ENCODE data around the gene KRT33B.

- TF ChIP-seq CTCF (IDR thresholded peaks at IDR 0.05; ENCODE audit: insufficient read depth, low read length, poor library complexity, severe bottlenecking) (no peak), EZH2phosphoT487 (conservative IDR thresholded peaks at IDR 0.05; ENCODE audit: low read length) (no peak)
These were observed 16.8 kb downstream of the KRT33B start for GRCh38 chr17:41352597-41353366.

Measured in SU-DHL-6 (cell line).